NCI-H187 (cell line): Measurements from ENCODE around the gene XRCC6.
"Not testable (repeated sequence)": the region's sequence is repeated elsewhere in the genome, so short reads cannot be mapped to it uniquely, and the experiment has no call there.

Experiments used
- DNase-seq, 2 experiments: peaks; one replicate each; lab custom pipeline; 2025; lab: John Stamatoyannopoulos, UW

Gene XRCC6

GRCh38 chr22:41650821-41651220 lies 29.7 kb downstream of the XRCC6 start:
- no peak for DNase-seq

DNA sequence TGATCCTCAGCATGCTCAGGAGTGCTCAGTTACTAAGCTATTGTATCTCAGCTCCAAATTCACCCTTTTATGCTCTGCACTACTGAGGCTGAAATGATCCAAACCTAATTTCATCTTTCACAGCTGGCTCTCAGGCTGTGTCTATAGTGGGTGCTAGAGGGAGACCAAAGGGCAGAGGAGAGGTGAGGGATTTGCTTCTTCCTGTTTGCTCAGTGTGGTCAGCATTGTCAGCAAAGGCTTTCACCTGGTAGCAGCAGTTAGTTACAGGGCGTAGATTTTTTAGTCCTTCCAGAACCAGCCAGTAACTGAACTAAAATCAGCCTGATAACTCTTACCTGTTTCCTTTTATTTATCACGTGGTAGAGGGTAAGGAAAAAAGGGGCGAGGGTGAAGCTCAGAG lies 33.2 kb downstream of the XRCC6 start:
- DNase-seq, result no peak

DNA sequence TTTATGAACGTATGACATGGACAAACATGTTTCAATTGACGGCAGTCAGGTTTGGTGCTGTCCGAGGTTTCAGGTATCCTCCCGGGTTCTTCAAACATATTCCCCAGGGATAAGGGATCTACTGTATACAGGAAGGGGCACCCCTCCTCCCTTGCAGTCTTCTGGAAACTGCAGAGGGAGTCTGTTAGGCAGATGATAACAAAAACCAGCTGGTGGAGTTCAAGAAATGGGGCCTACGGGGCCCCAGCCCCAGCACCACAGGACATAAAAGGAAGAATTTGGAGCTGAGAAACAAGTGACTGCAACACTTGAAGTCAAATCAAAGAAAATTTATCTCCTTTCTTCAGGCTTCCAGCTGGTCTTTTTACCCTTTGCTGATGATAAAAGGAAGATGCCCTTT lies 35.5 kb downstream of the XRCC6 start:
- DNase-seq, result no peak

GRCh38 chr22:41657709-41658108 lies 36.6 kb downstream of the XRCC6 start:
- DNase-seq, result no peak

GRCh38 chr22:41658869-41659268 lies 37.8 kb downstream of the XRCC6 start:
- DNase-seq, result no peak

GRCh38 chr22:41659941-41660340 lies 38.8 kb downstream of the XRCC6 start:
- DNase-seq, result no peak

- no peak for DNase-seq
These were observed 39.3 kb downstream of the XRCC6 start for GRCh38 chr22:41660416-41660815.

GRCh38 chr22:41661088-41661487 lies 40.0 kb downstream of the XRCC6 start:
- DNase-seq, result no peak

DNA sequence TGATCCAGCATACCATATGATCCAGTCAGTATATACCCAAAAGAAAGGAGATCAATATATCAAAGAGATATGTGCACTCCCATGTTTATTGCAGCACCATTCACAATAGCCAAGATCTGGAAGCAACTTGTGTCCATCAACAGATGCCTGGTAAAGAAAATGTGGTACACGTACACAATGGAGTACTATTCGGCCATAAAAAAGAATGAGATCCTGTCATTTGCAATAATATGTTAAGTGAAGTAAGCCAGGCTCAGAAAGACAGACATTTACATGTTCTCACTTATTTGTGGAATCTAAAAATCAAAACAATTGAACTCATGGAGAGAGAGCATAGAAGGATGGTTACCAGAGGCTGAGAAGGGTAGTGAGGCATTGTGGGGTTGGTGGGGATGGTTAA lies 40.6 kb downstream of the XRCC6 start:
- no peak for DNase-seq

DNA sequence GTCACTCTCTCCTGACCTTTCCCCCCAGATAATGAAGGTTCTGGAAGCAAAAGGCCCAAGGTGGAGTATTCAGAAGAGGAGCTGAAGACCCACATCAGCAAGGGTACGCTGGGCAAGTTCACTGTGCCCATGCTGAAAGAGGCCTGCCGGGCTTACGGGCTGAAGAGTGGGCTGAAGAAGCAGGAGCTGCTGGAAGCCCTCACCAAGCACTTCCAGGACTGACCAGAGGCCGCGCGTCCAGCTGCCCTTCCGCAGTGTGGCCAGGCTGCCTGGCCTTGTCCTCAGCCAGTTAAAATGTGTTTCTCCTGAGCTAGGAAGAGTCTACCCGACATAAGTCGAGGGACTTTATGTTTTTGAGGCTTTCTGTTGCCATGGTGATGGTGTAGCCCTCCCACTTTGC lies 42.5 kb downstream of the XRCC6 start:
- DNase-seq, result not testable (repeated sequence)

DNA sequence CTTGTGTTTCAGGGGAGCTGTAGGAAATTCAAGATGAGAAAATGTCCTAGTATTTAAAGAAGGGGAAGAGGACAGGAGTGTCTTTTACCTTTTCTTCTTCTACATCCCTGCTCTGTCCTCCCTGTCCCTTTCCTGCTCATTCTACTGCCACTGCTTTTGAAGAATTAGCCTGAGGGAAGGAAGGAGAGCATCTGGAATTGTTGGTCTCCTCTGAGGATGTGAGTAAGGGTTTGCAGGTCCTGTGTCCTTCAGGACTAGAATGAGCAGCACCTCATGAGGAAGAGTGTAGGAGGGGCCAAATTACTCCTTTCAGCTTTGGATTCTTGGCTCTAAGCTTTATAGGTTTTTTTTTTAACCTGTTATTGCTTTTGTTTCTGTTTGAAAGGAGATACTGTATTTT lies 43.4 kb downstream of the XRCC6 start:
- no peak for DNase-seq

- DNase-seq, result no peak
These were observed 43.9 kb downstream of the XRCC6 start for GRCh38 chr22:41664951-41665350.

- DNase-seq, result no peak
These were observed 48.1 kb downstream of the XRCC6 start for GRCh38 chr22:41668971-41669911.

GRCh38 chr22:41672096-41672495 lies 51.0 kb downstream of the XRCC6 start:
- DNase-seq, result not testable (repeated sequence)

- DNase-seq, result no peak
These were observed 51.9 kb downstream of the XRCC6 start for GRCh38 chr22:41672780-41673509.

- DNase-seq, result no peak
These were observed 53.8 kb downstream of the XRCC6 start for GRCh38 chr22:41674846-41675340.

DNA sequence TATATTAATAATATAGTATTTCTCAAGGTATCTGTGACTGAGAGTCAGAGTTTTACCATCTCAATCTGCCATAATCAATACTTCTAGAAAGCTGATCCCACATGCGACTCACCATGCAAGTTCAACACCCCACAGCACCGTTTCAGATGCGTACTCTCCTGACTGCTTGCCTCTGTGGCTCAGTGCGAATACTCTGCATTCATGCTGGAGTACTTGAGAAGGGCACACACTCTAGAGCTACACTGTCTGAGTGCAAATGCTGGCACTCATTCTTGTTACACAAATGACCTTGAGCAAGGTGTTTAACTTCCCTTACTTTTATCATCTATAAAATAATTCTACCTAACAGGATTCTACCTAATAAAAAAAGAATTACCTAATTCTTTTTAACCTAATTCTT lies 55.0 kb downstream of the XRCC6 start:
- no peak for DNase-seq

DNA sequence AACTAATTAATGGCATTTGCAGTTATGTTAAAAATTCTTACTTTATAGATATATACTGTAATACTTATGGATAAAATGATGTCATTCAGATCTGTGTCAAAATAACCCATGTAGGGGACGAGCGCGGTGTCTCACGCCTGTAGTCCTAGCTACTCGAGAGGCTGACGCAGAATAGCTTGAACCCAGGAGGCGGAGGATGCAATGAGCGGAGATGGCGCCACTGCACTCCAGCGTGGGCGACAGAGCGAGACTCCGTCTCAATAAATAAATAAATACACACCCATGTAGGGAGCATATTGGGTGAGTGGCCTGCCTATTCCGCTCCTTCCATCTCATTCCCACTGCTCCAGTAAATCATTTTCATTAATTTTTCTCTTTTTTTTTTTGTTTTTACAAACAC lies 60.5 kb downstream of the XRCC6 start:
- DNase-seq, result no peak

DNA sequence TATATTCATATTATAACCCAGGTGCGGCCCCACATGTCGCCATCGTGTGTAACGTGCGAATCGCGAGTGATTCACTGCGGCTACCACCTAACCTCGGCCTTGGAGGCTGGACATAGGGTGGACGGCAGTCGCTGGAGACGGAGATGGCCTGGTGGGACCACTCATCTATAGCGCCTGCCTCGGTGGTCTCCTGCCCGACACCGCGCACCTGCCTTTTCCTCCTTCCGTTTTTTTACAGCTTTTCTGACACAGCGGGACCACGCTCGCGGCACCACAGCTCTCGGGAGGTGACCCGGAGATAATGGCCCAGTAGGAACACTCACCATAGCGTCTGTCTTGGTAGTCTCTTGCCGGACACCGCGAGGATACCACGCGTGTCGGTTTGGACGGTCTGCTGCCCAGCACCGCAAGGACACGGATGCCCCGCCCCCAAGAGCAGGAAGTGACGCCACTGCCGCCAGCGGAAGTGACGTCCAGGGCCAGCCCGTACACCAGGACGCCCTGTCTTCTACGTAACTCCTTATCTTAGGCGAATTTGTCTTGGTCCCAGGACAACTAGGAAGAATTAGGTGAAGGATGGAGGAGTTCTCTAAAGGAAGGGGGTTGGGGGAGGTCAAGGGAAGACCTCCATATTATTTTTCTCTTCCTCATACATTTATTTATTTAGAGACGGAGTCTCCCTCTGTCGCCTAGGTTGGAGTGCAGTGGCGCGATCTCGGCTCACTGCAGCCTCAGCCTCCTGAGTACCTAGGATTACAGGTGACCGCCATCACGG lies 61.1 kb downstream of the XRCC6 start:
- DNase-seq, result no peak

GRCh38 chr22:41683052-41683451 lies 62.0 kb downstream of the XRCC6 start:
- no peak for DNase-seq

- no peak for DNase-seq
These were observed 62.5 kb downstream of the XRCC6 start for GRCh38 chr22:41683616-41684015.

GRCh38 chr22:41684194-41684593 lies 63.1 kb downstream of the XRCC6 start:
- DNase-seq, result no peak
